CD4-positive, alpha-beta T cell (primary cell): ENCODE data around the gene A1BG. TPM values are rescaled to one million over a fixed set of nuclear protein-coding genes. Genes with fewer than 3 reads are reported as not detected.

Experiments
- ATAC-seq: fragments of 200-7000 bp; cut with Tn5 transposase; one replicate; pipeline ENCODE4 v1.10.0; 2022; ENCODE audit warnings: mild to moderate bottlenecking; ENCODE audit not compliant: poor library complexity
- CTCF ChIA-PET: fragments of 350-600 bp; sonication (Branson Sonifier 250); formaldehyde crosslinking; loops from one replicate; lab custom pipeline; 2021; ENCODE audit warnings: antibody characterized with exemption, inconsistent platforms; lab: Charles Lee
- POLR2A ChIA-PET: fragments of 350-600 bp; sonication (Branson Sonifier 250); formaldehyde crosslinking; loops from one replicate; lab custom pipeline; 2021; ENCODE audit warnings: antibody characterized with exemption, inconsistent platforms; lab: Charles Lee
- DNase-seq, 14 experiments: peaks; one replicate each; pipeline ENCODE4 v3.0.0-alpha.2; 2013 to 2020; ENCODE audit warnings: mixed read lengths in 2 of 14
- H3K27ac ChIP-seq, 2 donors: one replicate each; pipeline versions ENCODE4 v1.5.1 to v1.7.0; 2013; ENCODE audit warnings: low read length in 2 of 2, low read depth in 1 of 2, mild to moderate bottlenecking in 1 of 2
- H3K27me3 ChIP-seq, 2 experiments: 1 replicate in 1 of 2; 2 replicates in 1 of 2; pipeline versions ENCODE4 v1.6.1 to v1.7.0; 2013; ENCODE audit warnings: low read length in 2 of 2, control low read depth in 1 of 2, mild to moderate bottlenecking in 1 of 2, moderate library complexity in 1 of 2; ENCODE audit not compliant: insufficient read depth in 2 of 2, control insufficient read depth in 1 of 2
- H3K36me3 ChIP-seq: one replicate; pipeline ENCODE4 v1.6.1; 2013; ENCODE audit warnings: low read length, control low read depth; ENCODE audit not compliant: insufficient read depth
- H3K4me1 ChIP-seq: one replicate; pipeline ENCODE4 v1.6.1; 2013; ENCODE audit warnings: low read length, control low read depth; ENCODE audit not compliant: insufficient read depth
- H3K4me3 ChIP-seq: one replicate; pipeline ENCODE4 v1.5.1; 2013; ENCODE audit warnings: mild to moderate bottlenecking, low read length, moderate library complexity
- H3K9me3 ChIP-seq, 2 experiments: 1 replicate in 1 of 2; 2 replicates in 1 of 2; pipeline versions ENCODE4 v1.6.1 to v1.7.0; 2013; ENCODE audit warnings: low read length in 2 of 2, mild to moderate bottlenecking in 2 of 2, control low read depth in 1 of 2, moderate library complexity in 1 of 2; ENCODE audit not compliant: control insufficient read depth in 1 of 2, insufficient read depth in 1 of 2
- H3K27ac Mint-ChIP-seq: one replicate; pipeline ENCODE4 v1.8.0; 2020; ENCODE audit warnings: mixed read lengths
- H3K27me3 Mint-ChIP-seq: one replicate; pipeline ENCODE4 v1.8.0; 2021; ENCODE audit warnings: mixed read lengths
- H3K36me3 Mint-ChIP-seq: one replicate; pipeline ENCODE4 v1.8.0; 2021; ENCODE audit warnings: low read depth, mixed read lengths
- H3K4me1 Mint-ChIP-seq: one replicate; pipeline ENCODE4 v1.8.0; 2021; ENCODE audit warnings: low read depth, mixed read lengths
- H3K4me3 Mint-ChIP-seq: one replicate; pipeline ENCODE4 v1.8.0; 2020; ENCODE audit warnings: mild to moderate bottlenecking, mixed read lengths
- H3K9me3 Mint-ChIP-seq: one replicate; pipeline ENCODE4 v1.8.0; 2020; ENCODE audit warnings: mixed read lengths
- CTCF ChIP-seq: fragments of 200-600 bp; IDR thresholded peaks from one replicate; pipeline ENCODE4 v1.8.0; 2022; ENCODE audit warnings: antibody characterized with exemption, mild to moderate bottlenecking
- intact Hi-C, 2 experiments: fragments of 100-400 bp; cut with DNase I in 1 of 2; cut with micrococcal nuclease in 1 of 2; formaldehyde crosslinking; loops; one replicate each; pipeline versions ENCODE4 v1.15.1 to v1.9.0; 2023 to 2025; cut with DNase I, micrococcal nuclease
- total RNA-seq, 174 experiments: library from RNA in 2 of 174; stranded (reverse) in 2 of 174; gene quantifications; one replicate each; pipeline ENCODE4 v1.2.3 and lab custom pipeline; 2021 to 2026

Gene A1BG
- total RNA-seq, 2 experiments from 2014 or later: 7.6 to 8.4 TPM

GRCh38 chr19:58336820-58337219, 16.5 kb downstream of the A1BG start:
- CTCF ChIA-PET: no interaction called here
- Histone ChIP-seq H3K27me3 (no peaks in the 10 kb centered on the region), H3K4me1 (no peaks in the 10 kb centered on the region), H3K4me3 (no peak overlapping the region), H3K36me3 (peaks cover 37% of the 10 kb centered on the region), H3K27ac (no peak overlapping the region), H3K9me3 (peaks cover 0 to 14% of the 10 kb centered on the region in 2 experiments)
- TF ChIP-seq CTCF: no peak
- H3K27ac Mint-ChIP-seq: no peak overlapping the region
- H3K36me3 Mint-ChIP-seq: peaks cover 55% of the 10 kb centered on the region
- intact Hi-C loops: no loop called here
- no peaks in the 10 kb centered on the region for H3K27me3 Mint-ChIP-seq
- ATAC-seq (no peak), DNase-seq (no peak)
- H3K9me3 Mint-ChIP-seq: no peaks in the 10 kb centered on the region
- no peak overlapping the region for H3K4me3 Mint-ChIP-seq
- no peaks in the 10 kb centered on the region for H3K4me1 Mint-ChIP-seq
- POLR2A ChIA-PET: interaction anchor here (1.0 kb wide), 1 partner anchor 10 kb away, joined by 3 read pairs; the partner anchor contains the start of gene ZSCAN22

- peaks cover 0 to 14% of the 10 kb centered on the region in 2 experiments for H3K9me3 ChIP-seq
- Mint-ChIP-seq H3K9me3 (no peaks in the 10 kb centered on the region), H3K27ac (no peak overlapping the region), H3K4me3 (no peak overlapping the region), H3K4me1 (no peaks in the 10 kb centered on the region), H3K36me3 (peaks cover 51% of the 10 kb centered on the region), H3K27me3 (no peaks in the 10 kb centered on the region)
- H3K4me1 ChIP-seq: no peaks in the 10 kb centered on the region
- no peak for DNase-seq
- no peak overlapping the region for H3K27ac ChIP-seq
- no peak for TF ChIP-seq CTCF
- H3K36me3 ChIP-seq: peaks cover 37% of the 10 kb centered on the region
- no peaks in the 10 kb centered on the region for H3K27me3 ChIP-seq
- no peak for ATAC-seq
- no peak overlapping the region for H3K4me3 ChIP-seq
- intact Hi-C loops: no loop called here
- ChIA-PET CTCF (no interaction called here), POLR2A (interaction anchor here (1.0 kb wide), 1 partner anchor 9 kb away, joined by 3 read pairs; the partner anchor contains the start of gene ZSCAN22)
Observed at GRCh38 chr19:58336216-58336615, 17.1 kb downstream of the A1BG start.

- ChIA-PET CTCF (no interaction called here), POLR2A (no interaction called here)
- intact Hi-C loops: no loop called here
- peaks cover 37% of the 10 kb centered on the region for H3K36me3 ChIP-seq
- DNase-seq (no peak), ATAC-seq (no peak)
- no peak overlapping the region for H3K4me3 Mint-ChIP-seq
- H3K4me3 ChIP-seq: no peak overlapping the region
- H3K9me3 ChIP-seq: peaks cover 0 to 14% of the 10 kb centered on the region in 2 experiments
- no peaks in the 10 kb centered on the region for H3K4me1 ChIP-seq
- no peak for TF ChIP-seq CTCF
- peaks cover 4% of the 10 kb centered on the region for H3K4me1 Mint-ChIP-seq
- no peaks in the 10 kb centered on the region for H3K27me3 ChIP-seq
- H3K27ac Mint-ChIP-seq: no peak overlapping the region
- no peak overlapping the region for H3K27ac ChIP-seq
- H3K9me3 Mint-ChIP-seq: no peaks in the 10 kb centered on the region
- H3K36me3 Mint-ChIP-seq: peaks cover 45% of the 10 kb centered on the region
- no peaks in the 10 kb centered on the region for H3K27me3 Mint-ChIP-seq
Observed at GRCh38 chr19:58335630-58336029, 17.7 kb downstream of the A1BG start.
